ENCODE results near the gene MYH9.

Gene MYH9

DNA sequence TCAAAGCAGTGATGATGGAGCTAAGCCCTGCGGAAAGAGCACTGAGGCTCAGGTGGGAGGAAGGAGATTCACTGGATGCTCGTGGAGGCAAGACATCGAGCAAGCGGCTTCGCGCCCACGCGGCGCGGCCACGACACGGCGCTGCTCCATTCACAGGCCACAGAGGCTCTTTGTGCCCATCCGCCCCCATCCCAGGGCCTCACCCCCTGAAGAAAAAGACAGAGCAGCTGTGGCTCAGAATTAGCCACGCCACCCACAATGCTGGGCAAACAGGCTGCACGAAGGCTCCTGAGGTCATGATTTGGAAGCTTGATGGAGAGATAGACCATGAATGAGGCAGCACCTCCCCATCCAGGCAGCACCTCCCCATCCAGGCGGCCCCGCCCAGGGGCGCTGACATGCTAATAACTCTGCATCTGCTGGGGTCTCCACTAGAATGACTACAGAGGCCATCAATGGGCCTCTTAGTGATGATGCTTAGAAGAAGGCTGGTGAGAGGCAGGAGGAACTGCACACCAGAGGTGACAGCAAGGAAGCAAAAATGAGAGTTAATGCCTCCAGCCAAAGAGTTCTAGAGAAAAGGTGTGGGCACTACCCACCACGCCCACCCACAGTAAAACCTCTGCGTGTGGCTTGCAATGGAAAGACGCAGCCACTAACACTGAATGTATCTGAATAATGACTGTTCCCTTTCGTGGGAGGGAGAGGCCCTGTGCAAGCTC is 43.5 kb downstream of the MYH9 start:
- peak in 1 of 3 experiments; percentile 3 for DNase-seq

DNA sequence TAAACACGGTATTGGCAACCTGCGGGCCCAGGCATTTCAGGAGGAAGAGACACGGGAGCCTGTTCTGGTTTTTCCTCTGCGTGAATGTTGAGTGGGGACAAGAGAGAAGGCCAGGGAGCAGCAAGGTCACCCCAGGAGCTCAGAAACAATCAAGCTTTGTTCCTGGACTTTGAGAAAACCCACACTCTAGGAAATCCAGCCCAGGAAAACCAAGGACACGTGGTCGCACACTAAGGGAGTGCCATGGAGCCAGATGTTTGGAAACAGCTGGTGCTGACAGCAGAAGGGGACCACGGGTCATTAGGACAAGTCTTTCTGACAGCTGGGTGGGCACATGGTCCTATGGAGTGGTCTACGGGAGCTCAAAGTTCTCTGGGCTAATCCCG is 44.1 kb downstream of the MYH9 start:
- DNase-seq, result no peak

DNA sequence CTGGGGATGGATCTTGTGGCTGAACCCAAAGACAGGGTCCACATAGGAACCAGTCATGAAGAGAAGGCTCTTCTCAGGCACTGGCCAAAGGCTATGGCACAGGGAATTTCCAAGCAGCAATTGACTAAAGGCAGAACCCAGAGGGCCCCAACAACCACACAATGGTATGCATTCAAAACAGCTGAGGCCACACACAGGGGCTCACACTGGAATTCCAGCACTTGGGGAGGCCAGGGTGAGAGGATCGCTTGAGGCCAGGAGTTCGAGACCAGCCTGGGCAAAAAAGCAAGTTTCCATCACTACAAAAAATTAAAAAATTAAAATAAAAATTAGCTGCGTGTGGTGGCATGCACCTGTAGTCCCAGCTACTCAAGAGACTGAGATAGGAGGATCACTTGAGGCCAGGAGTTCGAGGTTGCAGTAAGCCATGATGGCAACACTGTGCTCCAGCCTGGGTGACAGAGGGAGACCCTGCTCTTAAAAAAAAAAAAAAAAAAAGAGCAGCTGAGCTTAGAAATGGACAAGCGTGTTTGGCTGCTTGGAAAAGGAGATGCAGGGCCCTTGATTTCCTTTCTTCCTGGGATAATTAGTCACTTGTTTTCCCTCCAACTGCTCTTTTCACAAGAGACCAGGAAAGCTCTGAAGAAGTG is 44.6 kb downstream of the MYH9 start:
- peak in 1 of 3 experiments; percentile 44 for DNase-seq

DNA sequence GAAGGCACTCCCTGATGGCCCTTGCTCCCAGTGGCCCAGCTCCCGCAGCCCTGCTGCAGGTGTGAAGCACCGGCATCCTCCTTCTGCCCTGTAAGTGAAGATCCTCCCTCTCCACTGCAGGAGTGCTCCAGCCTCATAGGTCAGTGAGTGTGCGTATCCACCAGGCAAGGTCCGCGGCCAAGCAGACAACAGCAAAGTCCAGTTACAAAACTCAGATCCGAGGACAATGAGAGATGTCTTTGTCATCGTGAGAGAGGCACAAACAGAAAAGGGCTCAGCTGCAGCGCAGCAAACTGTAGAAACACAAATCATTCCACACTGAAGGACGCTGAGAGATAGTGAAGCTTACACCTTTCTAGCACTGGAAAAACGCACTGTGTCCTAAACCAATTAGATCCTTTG is 46.1 kb downstream of the MYH9 start:
- no peak for DNase-seq

DNA sequence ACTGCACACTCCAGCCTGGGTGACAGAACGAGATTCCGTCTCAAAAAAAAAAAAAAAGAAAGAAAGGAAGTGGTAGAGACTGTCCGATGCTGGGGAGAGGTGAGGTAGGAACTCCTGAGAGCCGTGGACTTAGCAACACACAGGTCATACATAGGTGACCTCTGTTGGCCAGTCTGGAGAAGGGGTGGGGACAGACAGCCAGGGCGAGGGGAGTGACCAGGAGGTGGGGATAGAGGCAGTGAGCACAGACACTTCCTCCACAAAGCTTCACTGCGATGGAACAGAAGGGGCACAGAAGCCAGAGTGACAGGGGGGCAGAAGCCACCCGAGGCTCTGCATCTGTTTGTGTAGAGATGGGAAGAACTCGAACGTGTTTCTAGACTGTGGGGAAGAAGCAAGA is 47.1 kb downstream of the MYH9 start:
- DNase-seq, result no peak

DNA sequence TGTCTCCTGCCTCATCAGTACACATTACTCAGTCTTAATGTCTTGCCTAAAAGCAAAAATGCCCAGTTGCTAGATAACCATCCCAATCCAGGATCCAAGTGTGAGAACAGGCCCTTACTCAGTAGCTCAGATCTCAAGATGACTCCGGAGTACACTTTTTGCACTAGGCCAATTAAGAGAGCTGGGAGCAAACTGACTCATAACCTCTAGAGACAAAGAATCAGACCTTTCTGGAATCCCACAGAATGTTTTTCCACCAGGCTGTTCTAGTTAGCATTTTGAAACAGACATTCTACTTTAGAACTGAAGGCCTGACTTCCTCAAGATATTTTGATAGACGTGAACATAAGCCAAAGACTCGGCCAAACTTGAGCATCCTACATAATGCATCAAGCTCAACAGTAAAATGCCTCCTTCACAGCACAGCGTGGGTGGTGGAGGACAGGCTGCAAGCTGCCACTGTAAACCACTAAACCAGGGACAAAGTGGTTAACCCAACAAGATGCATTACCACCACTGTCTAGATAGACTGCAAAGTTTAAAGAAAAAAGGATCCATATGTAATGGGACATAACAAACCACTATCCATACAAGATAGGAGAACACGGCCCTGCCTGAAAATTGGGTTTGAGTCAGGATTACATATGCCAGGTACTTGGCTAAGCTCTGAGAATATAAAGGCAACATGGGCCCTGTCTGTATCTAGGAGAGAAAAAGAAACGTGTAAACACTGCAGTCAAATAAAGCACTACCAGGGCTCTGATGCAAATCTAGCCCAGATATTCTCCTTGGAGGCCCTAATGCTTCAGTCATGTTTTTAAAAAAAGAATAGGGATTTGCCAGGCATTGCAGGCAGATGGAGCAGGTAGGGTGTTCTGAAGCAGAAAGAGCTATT is 48.3 kb downstream of the MYH9 start:
- DNase-seq, result no peak

DNA sequence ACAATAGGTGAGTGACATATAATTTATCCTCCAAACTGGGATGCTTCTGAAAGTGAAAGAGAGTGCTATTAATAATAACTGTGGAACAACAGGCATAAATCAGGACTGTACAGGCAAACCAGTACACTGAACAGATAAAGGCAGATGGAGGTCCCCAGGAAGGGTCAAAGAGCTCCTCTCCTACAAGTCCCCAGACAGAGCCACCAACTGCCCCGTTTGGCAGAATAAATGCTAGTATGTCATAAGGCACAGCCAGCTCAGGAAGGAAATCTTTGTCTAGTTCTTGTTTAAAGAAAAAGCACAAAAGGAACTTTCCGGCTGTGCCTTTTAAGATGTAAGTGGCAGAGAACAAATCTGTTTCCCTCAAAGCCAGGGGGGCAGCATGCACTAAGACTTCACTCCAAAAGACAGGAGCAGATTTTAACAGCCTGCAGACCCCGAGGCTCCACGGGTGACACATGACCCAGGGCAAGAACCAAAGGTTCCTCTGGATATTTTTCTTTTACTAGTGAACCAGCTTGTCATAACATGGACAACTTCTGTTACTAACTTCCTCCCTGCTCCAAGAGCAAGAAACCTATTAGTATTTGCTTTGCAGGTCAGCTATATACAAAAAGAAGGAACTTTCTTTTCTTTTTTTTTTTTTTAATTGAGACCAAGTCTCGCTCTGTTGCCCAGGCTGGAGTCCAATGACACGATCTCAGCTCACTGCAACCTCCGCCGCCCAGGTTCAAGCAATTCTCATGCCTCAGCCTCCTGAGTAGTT is 50.2 kb downstream of the MYH9 start:
- DNase-seq, result no peak

DNA sequence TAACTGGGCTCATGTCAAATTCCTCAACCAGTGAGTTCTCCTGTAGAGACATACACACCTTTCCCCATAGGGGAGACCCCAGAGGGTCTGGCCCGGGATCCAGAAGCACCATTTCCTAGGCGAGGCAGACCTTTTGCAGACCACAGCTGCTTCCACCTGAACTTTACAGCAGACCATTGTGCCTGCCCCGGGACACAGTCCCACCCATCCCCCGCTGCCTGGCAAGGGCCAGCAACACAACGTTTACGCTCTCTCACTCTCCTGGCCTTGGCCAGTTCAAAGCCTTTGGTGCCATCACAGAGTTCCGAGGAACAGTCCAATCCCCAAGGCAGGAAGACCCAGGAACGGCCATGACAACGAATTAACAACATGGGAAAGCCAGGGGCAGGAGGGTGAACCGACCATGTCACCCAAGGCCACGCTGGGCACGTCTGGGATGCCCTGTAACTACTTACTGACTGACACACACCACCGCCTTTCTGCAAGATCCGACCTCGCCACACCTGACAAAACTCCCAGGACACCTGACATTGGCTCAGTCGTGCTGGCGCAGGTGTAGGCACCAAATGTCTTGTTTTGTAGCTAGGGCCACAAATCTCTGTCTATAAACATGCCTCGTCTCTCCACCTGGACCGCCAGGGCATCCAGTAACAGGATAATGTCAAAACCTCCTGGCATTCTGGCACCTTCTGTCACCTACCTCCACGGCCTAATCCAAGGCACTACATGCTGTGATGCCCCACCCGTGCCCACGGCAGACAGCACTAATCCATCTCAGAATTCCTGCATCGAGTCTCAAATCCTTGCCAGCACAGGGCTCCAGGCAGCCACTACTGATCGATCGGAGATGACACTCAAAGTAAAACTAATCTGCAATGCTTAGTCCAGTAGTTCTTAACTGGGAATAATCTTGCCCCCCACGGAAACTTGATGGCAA is 51.3 kb downstream of the MYH9 start:
- no peak for DNase-seq

DNA sequence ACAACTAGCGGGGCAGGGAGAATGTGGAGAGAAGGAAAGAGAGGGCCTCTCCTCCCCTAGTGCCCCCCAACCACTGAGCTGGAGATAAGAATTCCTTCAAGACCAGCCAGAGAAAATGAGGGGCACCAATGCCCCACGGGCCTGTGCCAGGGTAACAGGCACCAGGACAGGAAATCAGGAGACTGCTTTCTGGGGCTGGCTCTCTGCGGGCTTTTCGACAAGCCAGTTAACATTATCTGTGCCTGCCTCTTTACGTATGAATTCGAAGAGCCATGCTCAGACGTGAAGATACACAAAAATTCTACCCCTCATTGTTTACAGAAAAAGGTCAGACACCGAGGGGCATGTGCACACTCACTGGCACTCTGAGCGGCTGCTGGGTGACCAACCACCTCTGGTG is 52.1 kb downstream of the MYH9 start:
- no peak for DNase-seq

DNA sequence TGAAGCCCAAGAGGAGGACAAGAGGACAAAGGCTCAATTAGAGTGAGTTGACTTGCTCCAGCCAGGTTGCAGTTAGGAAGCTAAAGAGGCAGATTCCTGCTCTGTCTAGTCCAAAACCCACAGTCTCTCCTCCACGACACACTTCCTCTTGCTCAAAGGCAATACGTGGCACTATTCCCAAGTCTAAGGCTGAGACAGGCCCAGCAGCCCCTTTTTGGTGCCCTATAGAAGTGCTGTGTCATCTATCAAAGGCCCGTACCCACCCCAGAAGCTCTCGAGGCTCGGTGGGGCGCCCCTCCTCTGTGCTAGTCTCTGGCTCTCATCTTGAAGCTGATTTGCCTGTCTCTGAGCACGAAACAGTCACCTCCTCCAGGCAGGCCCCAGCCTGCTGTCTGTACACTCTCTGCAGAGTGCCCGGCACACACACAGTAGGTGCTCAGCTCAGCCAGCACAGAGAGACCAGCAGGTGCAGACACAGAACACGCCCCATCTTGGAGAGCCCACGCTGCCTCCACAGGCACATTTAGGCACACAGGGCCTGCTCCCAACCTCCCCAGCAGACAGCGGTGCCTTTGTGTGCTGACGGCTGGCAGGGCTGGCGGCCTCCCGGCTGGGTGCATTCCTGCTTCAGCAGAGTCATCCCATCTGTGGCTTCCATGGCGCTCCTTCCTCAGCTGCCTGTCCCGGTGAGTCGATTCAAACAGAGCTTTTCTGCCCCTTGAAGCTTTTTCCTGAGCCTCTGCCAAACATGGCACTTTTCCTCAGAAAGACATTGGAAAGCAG is 52.8 kb downstream of the MYH9 start:
- no peak for DNase-seq

DNA sequence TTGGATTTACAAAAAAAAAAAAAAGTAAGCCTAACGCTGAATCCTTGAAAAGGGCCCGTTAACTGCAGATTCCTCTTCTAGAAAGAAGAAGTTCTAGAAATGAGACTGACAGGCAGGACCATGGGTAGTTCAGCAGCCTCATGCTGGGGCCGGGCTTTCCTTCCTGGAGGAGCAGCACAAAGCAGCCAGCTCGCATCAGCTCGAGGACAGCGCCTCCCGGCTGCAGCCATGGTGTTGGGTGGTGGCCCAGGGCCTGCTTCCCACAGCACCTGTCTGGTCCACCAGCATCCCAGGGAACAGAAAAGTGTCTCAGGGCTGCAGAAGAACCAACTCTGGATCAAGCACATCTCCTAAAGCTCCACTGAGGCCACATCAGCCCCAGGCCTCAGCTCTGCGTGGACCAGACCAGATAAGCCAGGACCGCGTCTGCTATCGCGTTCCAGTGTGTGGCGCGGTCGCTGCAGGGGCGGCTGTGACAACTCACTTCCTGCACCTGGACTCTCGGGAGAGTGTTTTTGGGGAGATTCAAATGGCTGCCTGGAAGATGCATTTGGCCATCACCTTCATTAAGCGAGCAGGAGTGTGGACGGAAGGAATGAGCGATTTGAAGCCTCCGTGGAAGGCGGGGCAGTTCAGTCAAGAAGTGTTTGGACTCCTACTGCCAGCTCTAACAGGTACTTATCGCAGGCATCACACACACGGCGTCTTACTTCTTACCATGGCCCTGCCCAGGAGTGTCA is 53.5 kb downstream of the MYH9 start:
- no peak for DNase-seq

DNA sequence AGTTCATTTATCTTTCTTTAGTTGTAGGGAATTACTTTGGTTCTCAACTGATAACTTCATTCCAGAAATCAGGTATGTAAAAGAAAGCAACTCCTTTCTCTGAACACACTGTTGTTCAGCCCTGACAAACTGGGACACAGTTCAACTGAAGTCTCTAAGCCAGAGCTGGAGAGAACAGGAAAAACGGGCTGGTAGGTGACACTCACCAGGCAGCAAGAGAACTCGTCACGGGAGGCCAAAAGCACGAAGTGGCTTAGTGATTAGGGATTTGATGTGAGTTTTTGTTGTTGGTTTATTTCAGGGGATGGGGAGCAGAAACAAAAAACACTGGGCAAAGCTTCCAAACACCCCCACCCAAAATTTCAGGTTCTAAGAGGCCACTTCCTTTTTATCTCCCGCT is 54.1 kb downstream of the MYH9 start:
- DNase-seq, result no peak

DNA sequence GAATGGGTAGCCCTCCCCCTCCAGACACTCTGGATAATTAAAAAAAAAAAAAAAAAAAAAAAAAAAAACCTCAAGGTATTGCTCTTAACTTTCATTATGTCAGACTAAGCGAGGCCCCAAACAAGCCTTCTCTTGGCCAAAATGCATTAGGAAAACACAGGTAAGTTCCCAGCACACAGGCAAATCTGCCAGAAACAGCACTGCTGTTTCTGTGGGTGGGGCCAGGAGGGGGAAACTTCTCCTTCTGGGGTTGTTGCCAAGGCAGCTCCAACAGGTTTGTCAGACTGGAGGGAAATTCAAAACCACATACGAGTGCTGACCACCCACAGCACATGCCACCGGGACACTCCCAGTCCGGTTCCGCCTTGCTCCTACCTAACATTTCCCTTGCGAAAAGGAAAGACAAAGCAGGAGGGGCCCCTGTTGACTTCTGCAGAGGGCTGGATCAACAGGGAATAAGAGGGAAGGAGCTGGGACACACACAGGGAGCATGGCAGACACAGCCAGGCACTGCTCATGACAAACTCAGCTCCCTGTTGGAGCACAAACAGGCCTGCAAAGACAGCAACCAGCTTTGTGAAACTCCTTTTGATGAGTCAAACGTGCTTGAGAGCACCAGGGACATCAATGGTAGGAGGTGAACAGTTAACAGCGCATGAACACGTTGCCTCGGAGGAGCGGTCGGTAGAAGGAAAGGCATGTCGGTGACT is 55.0 kb downstream of the MYH9 start:
- DNase-seq, result peak in 2 of 3 experiments; percentile 3 to 12

DNA sequence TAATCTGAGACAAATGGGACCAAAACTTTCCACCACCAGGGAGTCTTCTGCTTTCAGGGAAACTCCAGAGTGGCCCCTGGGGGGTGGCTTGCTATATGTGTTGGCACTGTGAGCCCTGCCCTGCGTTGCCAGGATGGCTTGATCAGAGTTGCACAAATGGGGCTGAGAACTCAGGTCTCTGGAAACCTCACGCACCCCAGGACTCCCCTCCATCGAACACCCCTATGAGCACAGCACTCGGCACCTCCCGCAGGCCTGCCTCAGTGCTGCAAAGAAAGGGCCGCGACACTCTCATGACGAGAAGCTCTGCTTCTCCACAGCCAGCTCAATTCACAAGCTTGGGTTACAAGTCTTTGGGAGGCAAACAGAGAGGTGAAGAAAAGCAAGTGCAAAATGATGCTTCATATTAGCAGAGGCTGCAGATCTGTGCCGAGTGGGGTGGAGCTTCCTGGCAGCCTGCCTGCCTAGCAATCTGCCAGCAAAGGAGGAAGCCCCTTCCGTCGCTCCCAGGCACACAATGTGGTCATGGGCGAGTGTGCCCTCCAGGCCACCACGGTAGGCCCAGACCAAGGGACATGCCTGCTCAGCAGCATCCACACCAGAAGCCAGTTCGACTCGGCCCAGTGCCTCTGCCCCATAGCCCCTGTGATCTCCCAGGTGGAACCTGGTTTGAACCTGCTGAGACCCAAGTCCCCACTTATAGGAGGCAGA is 55.7 kb downstream of the MYH9 start:
- DNase-seq, result no peak

DNA sequence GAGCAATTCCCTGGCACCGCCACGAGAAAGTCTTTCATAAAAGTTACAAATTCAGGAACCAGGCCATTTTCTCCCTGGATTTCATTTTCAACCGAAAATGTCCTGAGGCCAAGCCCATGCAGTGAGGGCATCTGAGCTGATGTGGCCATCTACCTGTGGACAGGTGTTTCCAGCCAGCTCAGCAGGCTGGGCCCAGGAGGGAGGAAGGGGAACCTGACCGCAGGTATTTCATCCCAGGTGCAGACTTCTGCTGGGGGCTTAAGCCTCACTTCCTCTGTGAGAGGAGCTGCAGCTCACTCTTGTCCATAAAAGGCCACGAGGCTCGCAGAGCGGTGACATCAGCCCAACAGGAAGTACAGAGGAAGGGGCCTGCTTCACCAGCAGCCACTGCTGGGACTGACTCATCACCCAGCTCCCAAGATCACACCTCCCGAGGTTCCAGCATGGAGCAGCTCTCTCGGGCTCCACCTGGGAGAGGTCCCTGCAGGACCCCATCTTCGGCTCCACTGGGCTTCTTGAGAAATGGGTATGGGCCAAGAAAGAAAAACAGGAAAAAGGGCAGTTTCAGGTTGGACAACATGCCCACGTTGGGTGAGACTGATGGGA is 56.4 kb downstream of the MYH9 start:
- DNase-seq, result peak in 1 of 3 experiments; percentile 5

DNA sequence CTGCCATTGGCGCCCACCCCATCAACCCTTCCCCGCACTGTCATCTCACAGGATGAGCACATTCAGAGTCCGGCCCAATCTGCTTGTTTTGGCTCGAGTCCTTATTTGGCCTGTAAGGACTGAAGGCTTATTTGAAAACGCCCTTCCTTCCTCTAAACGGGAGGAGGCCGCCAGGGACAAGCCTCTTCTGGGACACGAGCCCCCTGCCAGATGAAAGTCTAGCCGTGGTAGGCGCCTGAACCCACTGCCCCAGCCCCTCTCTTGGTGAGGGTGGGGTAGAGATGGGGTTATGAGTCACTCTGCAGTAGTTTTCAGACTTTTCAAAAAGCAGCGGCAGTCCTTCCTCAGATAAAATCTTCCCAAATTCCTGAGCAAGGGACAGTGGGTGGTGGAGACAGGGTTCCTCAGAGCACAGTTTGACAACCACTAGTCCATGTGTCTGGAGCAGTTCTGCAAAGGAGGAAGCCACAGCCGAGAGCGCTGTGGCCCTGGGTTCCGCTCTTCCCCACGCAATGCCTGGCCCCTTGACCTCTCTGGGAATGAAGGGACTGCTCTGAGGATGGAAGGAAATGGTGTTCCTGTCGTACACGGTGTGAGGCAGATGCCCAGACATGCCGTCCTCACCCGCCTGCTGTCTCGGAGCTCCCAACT is 57.0 kb downstream of the MYH9 start:
- DNase-seq, result no peak

DNA sequence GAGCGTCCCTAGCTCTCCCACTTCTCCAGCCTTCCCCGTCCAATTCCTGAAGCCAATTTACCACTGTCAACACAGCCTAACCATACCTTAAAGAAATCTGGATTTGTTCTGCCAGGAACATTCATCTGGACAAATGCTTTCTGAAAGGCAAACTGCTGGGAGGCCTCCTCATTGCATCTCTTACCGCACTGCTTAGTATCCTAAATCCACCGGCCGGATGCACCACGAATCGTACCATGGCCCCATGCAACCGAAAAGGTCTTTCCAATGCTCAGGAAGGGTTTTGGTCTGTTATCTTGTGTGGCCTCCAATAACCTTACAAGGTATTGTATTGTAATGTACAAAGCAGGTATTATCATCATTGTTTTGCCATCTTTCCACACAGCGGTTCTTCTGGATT is 57.6 kb downstream of the MYH9 start:
- no peak for DNase-seq
